ENCODE results near the gene CALN1. TPM values are rescaled to one million over a fixed set of nuclear protein-coding genes. Genes with fewer than 3 reads are reported as not detected.
"Not testable (repeated sequence)": the region's sequence is repeated elsewhere in the genome, so short reads cannot be mapped to it uniquely, and the experiment has no call there.

CALN1 gene
- total RNA-seq, 4 donors from 2014 or later: under 0.01 to 0.06 TPM; not detected in 2

DNA sequence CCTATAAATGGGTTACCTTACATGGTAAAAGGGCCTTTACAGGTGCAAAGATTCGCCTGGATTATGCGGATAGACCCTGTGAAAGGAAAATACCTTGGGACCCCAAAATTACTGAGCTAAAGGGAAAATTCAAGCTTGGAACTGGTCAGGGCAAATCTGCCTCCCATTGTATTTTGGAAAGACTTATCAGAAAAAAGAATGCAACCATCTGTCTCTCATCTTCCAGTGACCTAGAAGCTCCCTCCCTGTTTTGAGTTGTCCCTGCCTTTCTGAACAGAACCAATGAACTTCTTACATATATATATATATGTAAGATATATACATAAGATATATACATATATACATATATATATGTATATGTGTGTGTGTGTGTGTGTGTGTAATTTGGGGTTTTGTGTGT, 583.8 kb downstream of the CALN1 start:
- 76% methylated on average over 2 of the region's 2 CpGs for WGBS
- no peak overlapping the region for H3K27ac ChIP-seq (replicated peaks in 1 of 4)
- intact Hi-C loops (cut with DNase I): no loop called here

DNA sequence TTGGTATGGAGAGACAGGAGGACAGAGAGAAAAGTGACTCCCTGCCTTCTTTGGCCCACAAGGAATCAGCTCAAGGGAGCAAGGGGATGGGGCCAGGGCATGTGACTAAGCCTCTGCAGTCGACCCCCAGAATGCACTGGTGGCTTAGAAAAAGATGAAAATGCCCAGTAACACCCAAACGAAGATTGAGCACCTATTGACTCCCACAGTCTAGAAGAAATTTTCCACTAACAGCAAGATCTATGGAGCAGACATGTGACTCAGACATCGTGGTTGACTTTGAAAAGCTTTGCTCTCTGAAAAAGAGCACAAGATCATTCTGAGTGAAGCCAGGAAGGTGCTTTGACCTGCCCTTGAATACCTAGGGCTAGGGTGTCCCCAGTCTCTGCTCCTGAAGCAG, 586.0 kb downstream of the CALN1 start:
- intact Hi-C loops (cut with DNase I): no loop called here
- Histone ChIP-seq H3K27ac (replicated peaks in 1 of 4) (no peak overlapping the region), H3K9me3 (no peaks in the 10 kb centered on the region), H3K27me3 (peaks cover 0 to 4% (median 0%) of the 10 kb centered on the region in 4 donors), H3K4me1 (no peaks in the 10 kb centered on the region), H3K4me3 (no peak overlapping the region), H3K36me3 (no peaks in the 10 kb centered on the region)
- no peak for DNase-seq (ENCODE audit: extremely low spot score)
- WGBS: 76% methylated on average over 3 of the region's 3 CpGs
- TF ChIP-seq EP300 (IDR thresholded peaks at IDR 0.05): no peak
- TF ChIP-seq, protein P1, sequence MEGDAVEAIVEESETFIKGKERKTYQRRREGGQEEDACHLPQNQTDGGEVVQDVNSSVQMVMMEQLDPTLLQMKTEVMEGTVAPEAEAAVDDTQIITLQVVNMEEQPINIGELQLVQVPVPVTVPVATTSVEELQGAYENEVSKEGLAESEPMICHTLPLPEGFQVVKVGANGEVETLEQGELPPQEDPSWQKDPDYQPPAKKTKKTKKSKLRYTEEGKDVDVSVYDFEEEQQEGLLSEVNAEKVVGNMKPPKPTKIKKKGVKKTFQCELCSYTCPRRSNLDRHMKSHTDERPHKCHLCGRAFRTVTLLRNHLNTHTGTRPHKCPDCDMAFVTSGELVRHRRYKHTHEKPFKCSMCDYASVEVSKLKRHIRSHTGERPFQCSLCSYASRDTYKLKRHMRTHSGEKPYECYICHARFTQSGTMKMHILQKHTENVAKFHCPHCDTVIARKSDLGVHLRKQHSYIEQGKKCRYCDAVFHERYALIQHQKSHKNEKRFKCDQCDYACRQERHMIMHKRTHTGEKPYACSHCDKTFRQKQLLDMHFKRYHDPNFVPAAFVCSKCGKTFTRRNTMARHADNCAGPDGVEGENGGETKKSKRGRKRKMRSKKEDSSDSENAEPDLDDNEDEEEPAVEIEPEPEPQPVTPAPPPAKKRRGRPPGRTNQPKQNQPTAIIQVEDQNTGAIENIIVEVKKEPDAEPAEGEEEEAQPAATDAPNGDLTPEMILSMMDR (IDR thresholded peaks at IDR 0.05): no peak
- TF ChIP-seq POLR2A (IDR thresholded peaks at IDR 0.05; ENCODE audit: low read depth): no peak
- no peak for TF ChIP-seq POLR2AphosphoS5 (IDR thresholded peaks at IDR 0.05)

More for the DNA sequence above, 583.8 kb downstream of the CALN1 start:
- no peak for TF ChIP-seq POLR2A (IDR thresholded peaks at IDR 0.05; ENCODE audit: low read depth)
- TF ChIP-seq, protein P1 (IDR thresholded peaks at IDR 0.05): no peak
- TF ChIP-seq EP300 (IDR thresholded peaks at IDR 0.05): no peak
- TF ChIP-seq POLR2AphosphoS5 (IDR thresholded peaks at IDR 0.05): no peak
- Histone ChIP-seq H3K9me3 (no peaks in the 10 kb centered on the region), H3K27me3 (peaks cover 0 to 4% (median 0%) of the 10 kb centered on the region in 4 donors), H3K4me1 (no peaks in the 10 kb centered on the region), H3K4me3 (no peak overlapping the region), H3K36me3 (no peaks in the 10 kb centered on the region)
- DNase-seq (ENCODE audit: extremely low spot score): no peak

DNA sequence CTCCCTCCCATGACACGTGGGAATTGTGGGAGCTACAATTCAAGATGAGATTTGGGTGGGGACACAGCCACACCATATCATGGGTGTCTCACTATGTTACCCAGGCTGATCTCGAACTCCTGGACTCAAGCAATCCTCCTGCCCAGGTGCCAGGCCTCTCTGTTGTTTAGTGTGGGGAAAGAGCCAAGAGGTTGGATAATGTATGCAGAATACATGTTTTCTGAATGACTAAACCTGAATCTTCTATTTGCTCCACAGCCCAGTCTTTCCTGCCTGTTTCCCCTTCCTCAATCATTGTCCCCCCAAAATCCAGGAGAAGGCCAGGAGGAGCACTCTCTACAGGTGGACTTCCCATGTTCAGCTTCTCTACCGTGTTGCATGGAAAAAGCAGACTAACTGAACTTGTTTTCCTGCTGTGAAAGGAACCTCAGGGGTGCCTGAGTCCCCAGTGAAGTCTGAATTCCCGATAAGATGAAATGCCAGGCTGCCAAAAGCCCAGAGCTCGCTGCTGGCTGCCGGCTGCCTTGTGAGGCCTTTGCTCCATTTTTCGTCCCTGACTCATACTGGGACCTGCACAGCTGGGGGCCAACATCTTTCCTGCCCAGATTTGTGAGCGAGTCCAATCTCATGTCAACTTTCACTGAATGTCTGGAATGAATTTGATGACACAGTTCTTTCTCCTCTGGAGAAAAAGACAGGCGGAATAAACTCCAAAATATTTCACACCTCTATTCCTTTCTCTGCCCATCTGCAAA, 588.0 kb downstream of the CALN1 start:
- no peak for DNase-seq (ENCODE audit: extremely low spot score)
- Histone ChIP-seq H3K4me1 (no peaks in the 10 kb centered on the region), H3K9me3 (no peaks in the 10 kb centered on the region), H3K27me3 (peaks cover 0 to 4% (median 0%) of the 10 kb centered on the region in 4 donors), H3K4me3 (no peak overlapping the region), H3K36me3 (no peaks in the 10 kb centered on the region), H3K27ac (replicated peaks in 1 of 4) (no peak overlapping the region)
- intact Hi-C loops (cut with DNase I): no loop called here
- WGBS: 79% methylated on average over 6 of the region's 9 CpGs
- TF ChIP-seq EP300 (IDR thresholded peaks at IDR 0.05) (no peak), POLR2A (IDR thresholded peaks at IDR 0.05; ENCODE audit: low read depth) (no peak), POLR2AphosphoS5 (IDR thresholded peaks at IDR 0.05) (no peak)
- TF ChIP-seq, protein P1 (IDR thresholded peaks at IDR 0.05): no peak

GRCh38 chr7:71822406-71822805, 589.7 kb downstream of the CALN1 start:
- DNase-seq (ENCODE audit: extremely low spot score); H3K36me3 ChIP-seq; H3K4me1 ChIP-seq; H3K4me3 ChIP-seq; H3K9me3 ChIP-seq; intact Hi-C loops (cut with DNase I); H3K27ac ChIP-seq (replicated peaks in 1 of 4); H3K27me3 ChIP-seq: not testable (repeated sequence)
- WGBS: 93% methylated on average over 8 of the region's 8 CpGs

DNA sequence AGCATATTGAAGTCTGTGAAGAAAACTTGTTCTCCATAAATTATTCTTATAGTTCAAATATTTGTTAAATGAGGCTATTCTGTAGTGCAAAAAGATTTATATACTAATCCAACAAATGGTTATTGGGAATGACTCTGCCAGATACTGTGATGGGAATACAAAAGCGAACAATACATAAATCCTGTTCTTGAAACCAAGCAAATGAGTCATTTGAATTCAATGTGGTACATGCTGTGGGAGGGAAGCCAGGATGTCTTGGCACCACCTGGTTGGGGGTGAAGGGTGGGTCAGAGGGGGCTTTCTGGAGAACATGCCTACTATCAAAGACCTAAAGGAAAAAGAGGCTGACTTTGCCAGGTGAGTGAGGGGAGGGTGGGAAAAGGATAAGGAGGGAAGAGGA, 594.2 kb downstream of the CALN1 start:
- intact Hi-C loops (cut with DNase I): no loop called here
- no peak overlapping the region for H3K27ac ChIP-seq (replicated peaks in 1 of 4)
- WGBS: 49% methylated on average over 1 of the region's 1 CpG
- H3K36me3 ChIP-seq: no peaks in the 10 kb centered on the region
- H3K9me3 ChIP-seq: no peaks in the 10 kb centered on the region
- H3K27me3 ChIP-seq: no peaks in the 10 kb centered on the region
- no peaks in the 10 kb centered on the region for H3K4me1 ChIP-seq
- TF ChIP-seq, protein P1 (IDR thresholded peaks at IDR 0.05): no peak
- TF ChIP-seq POLR2AphosphoS5 (IDR thresholded peaks at IDR 0.05) (no peak), POLR2A (IDR thresholded peaks at IDR 0.05; ENCODE audit: low read depth) (no peak), EP300 (IDR thresholded peaks at IDR 0.05) (no peak)
- no peak for DNase-seq (ENCODE audit: extremely low spot score)
- H3K4me3 ChIP-seq: no peak overlapping the region
